GM21786 (cell line): ENCODE data around the gene SWAP70.

Source experiments
- ATAC-seq: cut with Tn5 transposase; IDR thresholded peaks from one replicate; pipeline ENCODE4 v1.9.1; 2021; ENCODE audit not compliant: unreplicated experiment

The SWAP70 gene

DNA sequence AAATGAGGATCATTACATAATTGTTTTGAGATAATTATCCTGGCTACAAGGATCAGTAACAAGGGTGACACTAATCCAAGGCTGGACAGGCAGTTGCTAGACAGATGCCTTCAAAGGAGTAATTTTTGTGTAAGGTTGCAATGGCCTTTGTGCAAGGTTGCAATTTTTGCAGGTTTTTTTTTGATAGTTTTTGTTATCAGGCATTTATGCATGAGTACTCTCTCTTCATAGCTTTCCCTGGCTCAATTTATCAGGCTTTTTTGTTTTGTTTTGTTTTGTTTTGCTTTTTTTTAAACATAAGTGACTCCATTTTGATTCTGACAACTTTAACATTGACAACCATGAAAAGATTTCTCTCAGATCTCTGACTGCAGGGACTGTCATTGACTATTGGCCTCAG is 110.2 kb downstream of the SWAP70 start:
- no peak for ATAC-seq

DNA sequence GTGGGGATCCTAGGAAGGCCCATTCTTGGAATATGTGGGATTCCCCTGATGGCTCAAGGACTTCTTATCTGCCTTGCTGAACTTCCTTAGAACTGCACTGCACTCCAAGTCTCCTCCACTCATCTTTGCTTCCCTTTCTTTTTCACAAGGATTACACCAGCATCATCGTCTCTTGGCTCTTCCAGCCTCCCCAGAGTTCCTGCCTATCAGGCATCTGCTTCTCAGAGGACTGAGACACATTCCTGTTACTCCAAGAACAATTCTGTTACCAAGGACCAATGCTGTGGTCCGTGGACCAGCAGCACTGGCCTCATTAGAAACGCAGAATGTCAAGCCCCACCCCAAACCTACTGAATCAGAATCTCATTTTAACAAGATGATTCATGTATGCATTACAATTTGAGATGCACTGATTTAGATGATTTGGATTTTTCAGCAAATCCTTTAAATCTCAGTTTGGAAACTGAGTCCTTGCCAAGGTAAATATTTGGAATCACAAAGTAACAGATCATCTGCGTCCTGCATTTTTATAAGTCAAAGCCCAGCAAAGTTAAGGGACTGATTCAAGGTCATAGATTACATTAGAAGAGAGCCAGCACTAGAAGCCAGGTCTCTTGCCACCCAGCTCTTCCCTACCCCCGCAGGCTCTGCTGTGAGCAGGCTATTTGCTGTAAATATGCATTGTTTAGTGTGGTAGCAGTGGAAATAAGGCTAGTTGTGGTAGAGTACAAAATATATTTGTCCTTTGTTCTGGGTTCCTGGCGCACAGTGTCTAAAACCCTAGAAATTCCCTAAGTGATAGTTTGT is 110.9 kb downstream of the SWAP70 start:
- ATAC-seq, result no peak

DNA sequence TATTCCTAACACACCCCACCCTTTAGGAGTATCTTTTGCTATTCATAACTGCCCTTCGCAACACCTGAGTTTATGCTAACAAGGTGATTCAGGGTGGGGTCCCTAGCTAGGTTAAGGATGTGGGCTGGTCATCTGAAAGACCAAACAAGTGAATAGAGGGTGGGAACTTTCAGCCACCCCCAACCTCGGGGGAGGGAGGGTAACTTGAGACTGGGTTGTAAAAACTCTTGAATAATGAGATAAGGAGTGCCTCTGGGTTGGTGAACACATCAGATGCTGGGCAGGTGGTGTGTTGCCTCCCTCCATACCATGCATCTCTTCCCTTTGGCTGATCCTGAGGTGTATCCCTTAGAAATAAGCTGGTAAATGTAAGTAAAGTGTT is 111.5 kb downstream of the SWAP70 start:
- ATAC-seq, result no peak

DNA sequence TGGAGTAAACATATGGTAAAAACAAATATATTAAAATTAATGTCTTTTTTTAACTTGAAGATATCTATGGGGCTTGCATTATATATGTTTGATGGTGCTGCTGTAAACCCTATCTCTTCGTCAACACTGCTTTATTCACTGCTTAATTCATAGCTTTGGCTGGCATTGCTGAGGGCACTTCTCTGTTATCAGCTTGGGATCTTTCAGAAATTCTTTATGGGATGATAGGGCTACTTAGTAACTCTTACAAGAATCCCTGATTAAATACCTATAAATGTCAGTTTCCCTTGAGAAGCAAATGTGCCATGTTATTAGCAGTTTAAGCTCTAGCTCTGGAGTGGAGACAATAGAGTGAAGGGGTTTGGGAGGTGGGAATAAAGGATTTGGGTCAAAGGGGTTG is 112.3 kb downstream of the SWAP70 start:
- ATAC-seq, result no peak

DNA sequence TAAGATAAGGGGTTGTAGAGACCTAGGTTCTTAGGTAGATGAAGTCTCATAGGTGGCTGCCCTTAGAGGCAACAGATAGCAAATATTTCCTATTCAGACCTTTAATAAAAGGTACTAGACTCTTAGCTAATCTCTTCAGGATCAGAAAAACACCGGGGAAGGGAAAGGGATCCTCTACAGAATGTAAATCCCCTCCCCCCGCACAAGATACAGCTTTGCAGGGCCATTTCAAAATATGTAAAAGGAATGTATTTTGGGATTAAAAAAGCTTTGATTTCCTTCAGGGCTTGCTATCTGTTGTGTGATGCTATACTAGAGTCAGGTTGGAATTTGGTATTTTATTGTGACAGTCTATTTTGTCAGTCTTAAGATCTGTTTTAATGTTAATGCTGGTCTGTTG is 113.2 kb downstream of the SWAP70 start:
- no peak for ATAC-seq

DNA sequence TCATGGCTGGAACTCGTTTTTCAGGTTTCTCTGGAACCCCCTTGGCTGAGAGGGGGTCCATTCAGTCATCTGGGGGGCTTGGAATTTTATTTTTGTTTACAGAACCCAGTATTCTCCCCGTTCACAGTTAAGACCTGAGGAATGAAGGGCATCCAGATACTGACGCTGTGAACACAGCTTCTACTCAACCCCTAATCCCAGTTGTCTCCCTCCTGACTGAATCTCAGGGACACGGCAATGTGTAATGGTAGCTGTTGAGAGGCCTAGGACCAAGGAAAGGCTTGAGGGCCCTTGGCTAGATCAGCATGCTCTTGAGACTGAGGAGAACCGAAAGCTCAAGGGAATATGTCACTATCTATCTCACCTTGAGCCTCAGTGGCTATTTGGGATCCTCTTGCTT is 113.6 kb downstream of the SWAP70 start:
- ATAC-seq, result no peak

DNA sequence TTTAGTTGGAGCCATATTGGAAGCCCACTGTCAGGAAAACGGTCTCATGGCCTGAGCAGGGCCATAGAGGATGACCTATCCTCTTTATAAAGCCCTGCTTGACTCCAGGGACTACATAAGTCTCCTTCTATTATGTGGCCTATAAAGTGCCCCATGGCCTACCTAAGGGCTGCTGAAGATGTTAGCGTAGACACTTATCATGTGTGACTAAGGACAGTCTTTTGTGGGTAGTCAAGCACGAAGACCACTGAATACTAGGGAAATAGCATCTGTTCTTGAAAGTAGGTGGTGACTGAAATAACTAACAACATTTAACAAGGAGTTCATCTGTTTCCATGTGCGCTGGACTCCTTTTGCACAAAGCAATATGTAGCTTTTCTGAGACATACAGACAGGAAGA is 117.1 kb downstream of the SWAP70 start:
- no peak for ATAC-seq

DNA sequence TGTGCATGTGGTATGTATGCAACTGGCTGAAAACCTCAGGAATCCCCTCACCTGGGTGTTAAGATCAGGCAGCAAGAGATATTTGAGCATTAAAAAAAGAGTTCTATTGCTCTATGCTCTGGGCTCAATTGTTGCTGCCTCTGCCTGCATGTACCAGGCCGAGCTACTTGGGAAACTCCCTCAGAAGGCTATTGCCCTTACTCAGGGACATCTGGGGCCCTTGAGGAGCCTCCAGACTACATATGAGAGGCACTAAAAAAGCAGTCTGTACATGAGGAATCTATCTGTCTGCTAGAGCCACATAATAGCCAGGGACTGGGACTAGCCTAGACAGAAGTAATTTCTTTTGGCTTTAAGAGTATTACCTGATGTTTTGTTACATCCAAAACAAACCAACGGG is 120.1 kb downstream of the SWAP70 start:
- no peak for ATAC-seq

DNA sequence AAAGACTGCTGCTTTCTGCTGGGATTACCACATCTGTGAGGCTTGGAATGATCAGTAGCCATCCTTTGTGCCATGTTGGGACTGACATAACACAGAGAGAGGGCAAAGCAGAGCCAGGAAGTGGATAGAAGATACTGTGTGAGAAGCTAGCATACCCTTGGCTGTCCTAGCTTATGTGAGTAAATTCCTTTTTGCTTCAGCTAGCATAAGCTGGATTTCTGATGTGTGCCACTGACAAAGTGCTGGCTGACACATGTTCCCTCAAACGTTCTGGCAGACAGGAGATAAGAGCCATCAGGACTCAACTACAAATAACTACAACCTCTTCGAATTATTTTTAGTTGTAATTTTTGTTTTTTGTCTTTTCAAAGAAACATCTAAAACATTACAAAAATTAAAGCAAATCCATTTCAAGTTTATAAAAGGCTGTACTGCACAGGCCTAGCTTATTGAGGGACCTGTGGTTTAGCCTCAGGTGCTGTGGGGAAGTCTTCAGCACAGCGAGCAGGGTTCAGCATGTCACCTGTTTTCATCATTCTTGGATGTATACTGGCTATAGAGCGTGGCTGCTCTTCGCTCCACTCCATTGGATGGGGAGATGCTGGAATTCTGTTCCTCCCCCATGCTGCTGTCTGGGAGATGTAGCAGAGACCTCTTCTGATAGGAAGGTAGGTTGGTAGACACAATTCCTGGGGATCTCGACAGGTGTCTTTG is 120.9 kb downstream of the SWAP70 start:
- ATAC-seq, result no peak

DNA sequence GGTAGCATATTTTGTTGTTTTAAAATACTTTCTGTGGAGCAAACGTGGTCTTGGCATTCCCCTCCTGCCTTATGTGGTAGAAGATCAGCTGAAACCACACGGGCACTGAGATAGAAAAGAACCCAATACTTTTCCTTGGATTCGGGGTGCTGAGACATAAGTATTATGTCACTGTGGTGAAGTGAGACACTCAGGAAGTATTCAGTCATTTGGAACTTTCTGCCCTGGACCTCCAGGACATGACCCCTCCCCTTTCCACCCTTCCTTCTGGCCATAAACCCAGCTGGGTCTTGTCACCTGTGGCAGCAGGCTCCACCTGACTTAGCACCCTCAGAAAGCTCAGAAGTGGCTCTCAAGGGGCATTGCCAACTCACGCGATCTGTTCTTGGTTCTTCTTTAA is 123.4 kb downstream of the SWAP70 start:
- ATAC-seq, result no peak

DNA sequence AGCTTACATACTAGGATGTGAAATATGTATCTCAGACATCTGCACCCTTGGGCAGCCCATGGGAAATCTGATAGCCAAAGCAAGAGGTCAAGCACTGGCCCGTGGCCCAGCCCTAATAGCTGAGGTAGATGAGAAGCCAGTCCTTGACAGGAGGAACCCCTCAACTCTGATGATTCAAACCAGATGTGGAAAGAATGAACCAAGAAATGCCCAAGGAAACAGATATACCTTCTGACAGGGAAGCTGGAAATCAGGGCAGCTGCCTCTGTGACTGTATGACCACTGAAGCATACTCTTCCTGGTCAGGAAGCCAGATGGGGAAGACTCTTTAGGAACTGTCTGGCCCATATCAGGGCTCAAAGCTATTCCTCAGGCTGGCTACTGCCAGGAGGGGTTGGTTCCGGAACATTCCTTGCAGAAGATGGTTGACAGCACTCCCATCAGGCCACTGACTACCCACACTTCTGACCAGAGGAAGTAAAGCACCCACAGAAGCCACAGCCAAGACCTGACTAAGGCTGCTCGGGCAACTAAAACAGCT is 124.2 kb downstream of the SWAP70 start:
- ATAC-seq, result no peak

DNA sequence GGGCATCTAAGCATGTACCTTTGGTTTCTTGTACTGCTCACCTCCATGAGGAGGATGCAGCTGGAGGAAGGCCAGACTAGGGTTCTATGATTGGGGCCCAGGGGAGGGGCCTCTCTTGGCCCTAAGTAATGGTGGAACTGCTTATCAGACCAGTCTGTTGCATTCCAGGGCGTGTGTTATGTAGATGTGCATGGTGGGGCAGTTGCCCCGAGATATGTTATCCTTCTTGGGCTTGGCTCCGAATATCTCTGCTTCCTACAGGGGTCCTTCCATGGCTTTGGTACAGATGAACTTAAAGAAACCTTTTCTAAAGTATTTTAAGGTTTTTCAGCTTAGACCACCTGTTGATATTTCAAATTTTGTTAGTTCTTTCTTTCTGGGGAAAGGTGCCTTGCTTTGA is 126.0 kb downstream of the SWAP70 start:
- ATAC-seq, result no peak

DNA sequence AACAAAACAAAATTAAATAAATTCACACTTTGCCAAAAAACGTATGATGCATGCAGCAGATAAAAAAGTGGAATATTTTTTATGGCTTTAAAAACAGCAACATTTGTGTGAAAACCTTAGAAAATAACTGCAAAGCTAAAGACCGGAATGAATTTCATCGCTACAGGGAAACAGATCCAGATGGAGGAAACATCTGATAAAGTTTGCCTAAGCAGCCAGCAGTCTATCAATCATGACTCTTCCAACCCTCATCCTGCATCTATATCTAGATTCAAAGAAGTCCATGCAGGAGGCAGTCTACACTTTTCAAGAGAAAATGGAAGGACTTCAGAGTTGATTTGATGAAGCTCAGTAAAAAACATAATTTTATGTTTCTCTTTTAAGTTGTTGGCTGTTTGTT is 126.8 kb downstream of the SWAP70 start:
- no peak for ATAC-seq

DNA sequence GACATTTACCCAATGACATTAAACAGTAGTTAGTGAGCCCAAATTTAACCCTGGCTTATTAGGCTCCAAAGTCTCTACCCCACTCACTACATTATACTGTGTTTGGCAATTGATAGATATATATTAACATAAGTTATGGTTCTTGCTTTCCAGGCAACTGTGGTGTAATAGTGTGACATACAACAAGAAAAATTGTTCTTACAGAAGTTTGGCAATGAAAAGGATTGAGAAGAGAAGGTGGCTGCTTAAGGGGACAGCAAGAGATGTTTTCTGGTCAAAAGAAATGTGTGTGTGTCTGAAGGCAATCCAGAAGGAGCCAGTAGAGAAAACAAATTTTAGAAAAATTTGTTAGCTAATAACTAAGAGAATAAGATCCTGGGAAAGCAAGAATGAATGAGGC is 132.4 kb downstream of the SWAP70 start:
- no peak for ATAC-seq

DNA sequence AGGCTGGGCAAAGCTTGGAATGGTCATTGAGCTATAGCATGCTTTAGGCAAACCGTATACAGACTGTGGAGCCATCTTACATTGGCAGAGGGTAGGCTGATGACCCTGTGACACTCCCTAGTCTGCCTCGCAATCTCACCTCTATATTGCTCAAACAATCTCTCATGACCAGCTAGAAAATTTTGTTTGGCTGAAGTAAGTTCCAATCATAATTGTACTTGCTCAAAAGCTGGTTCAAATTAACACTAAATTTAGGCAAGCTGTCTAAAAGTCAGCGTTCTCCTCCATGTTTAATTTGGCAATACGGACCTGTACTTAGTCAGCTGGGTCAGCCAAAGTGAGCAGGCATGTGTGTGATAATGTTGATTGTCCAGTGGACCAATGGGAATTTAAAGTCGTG is 133.0 kb downstream of the SWAP70 start:
- ATAC-seq, result no peak

DNA sequence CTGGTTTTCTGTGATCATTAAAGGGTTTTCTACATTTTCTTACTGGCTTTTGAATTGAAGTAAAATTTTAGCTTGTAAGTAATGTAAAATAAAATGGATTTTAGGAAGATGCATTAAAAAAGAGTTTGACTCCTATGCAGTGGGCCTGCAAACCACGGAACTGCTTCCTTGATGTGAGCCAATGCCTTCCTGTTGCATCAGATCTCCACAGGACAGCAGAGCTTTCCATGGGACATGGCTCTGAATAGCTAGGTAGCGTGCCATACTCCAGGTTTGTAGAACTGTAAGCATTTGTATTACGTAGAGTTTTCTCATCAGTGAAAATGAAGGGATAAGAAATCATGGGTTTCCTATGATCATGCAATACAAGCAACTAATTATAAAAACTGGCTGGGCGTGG is 133.4 kb downstream of the SWAP70 start:
- no peak for ATAC-seq

DNA sequence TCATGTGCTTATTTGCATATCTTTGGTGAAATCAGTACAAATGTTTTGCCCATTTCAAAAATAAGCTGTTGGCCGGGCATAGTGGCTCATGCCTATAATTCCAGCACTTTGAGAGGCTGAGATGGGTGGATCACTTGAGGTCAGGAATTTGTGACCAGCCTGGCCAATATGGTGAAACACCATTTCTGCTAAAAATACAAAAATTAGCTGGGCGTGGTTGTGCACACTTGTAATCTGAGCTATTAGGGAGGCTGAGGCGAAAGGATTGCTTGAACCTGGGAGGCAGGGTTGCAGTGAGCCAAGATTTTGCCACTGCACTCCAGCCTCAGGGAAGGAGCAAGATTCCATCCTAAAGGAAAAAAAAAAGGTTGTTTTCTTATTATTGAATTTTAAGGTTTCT is 136.0 kb downstream of the SWAP70 start:
- ATAC-seq, result no peak

DNA sequence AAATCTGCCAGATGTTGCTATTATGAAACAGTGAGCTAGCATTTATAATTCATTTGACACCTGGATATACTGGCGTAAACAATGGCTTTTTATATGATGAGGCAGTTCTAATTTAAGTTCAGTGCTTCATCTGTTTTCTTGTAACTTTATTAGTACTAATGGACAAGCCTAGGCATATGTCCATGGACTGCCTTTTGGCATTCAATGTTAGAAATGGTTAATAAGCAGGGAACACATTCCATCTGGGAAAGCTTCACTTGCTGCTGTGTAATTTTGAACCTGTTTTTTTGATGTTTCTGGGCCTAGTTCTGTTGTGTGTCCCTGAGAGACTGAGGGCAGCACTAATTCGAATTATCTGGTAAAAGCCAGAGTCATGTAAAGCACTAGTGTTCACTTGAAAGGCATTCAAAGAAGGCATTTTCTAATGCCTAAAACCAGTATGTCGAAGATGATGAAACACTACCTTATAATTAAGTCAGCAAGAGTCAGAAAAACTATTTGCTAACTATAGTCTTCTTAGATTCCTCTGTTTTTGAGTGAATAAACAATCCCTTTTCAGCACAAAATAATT is 138.5 kb downstream of the SWAP70 start:
- ATAC-seq, result no peak
